SK-N-MC (cell line): ENCODE measurements around the gene HRC.

Source experiments
- EZH2 ChIP-seq: fragments of 200-600 bp; sonication (generic); IDR thresholded peaks from one replicate; pipeline ENCODE4 v1.6.1; 2017; ENCODE audit warnings: antibody characterized with exemption
- FOXP2 ChIP-seq: optimal IDR thresholded peaks from 2 replicates; pipeline ENCODE3; 2011; ENCODE audit warnings: mild to moderate bottlenecking, moderate library complexity; ENCODE audit not compliant: insufficient read depth; ENCODE audit errors: extremely low read length, control extremely low read depth
- POLR2AphosphoS5 ChIP-seq: IDR thresholded peaks from 2 replicates; pipeline ENCODE4 v1.6.1; 2012; ENCODE audit warnings: mild to moderate bottlenecking, low read depth, low read length, borderline replicate concordance

- TF ChIP-seq EZH2, result no peak
- TF ChIP-seq POLR2AphosphoS5, result peak; percentile 86; the same call in 1 of the 2 replicates
- peak; percentile 88 for TF ChIP-seq FOXP2
Measured at GRCh38 chr19:49118565-49119410, 36.4 kb downstream of the HRC start, which contains the start of gene C19orf73.
